ENCODE data around the gene DALRD3. TPM values are rescaled to one million over a fixed set of nuclear protein-coding genes. Genes with fewer than 3 reads are reported as not detected.
A peak's percentile ranks its signal among the peaks of the same experiment; 100 is the strongest.

The DALRD3 gene
- total RNA-seq, 1 donor from 2014 or later, result 28.2 TPM

DNA sequence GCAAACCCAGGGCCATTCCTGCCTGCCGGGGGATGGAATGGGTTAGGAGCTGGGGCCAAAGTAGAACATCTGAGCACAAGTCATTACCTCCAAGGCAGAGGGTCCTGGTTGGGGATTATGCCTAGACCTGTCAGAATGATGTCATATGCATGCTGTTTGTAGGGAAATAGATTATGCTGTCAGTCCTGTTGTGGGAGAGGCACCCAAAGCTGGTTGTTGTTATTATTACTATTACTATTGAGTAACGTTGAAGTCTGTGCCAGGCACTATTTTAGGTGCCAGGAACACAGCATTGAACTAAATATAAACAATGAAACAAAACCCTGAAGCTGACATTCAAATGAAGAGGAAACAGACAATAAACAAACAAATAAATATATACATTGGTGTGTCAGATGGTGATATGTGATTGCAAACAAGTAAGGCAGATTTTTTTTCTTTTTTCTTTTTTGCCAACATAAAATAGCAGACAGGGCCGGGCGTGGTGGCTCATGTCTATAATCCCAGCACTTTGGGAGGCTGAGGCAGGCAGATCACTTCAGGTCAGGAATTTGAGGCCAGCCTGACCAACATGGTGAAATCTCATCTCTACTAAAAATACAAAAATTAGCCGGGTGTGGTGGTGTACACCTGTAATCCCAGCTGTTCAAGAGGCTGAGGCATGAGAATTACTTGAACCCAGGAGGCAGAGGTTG, 26.4 kb downstream of the DALRD3 start:
- Mint-ChIP-seq H3K4me1 (peaks cover 31% of the 10 kb centered on the region), H3K36me3 (ENCODE audit: low read depth) (peaks cover 2% of the 10 kb centered on the region), H3K27ac (ENCODE audit: unreplicated experiment) (no peak overlapping the region), H3K4me3 (peak overlapping the region; percentile 95), H3K9me3 (no peaks in the 10 kb centered on the region), H3K27me3 (ENCODE audit: low read depth) (no peaks in the 10 kb centered on the region)
- TF ChIP-seq, protein P1, sequence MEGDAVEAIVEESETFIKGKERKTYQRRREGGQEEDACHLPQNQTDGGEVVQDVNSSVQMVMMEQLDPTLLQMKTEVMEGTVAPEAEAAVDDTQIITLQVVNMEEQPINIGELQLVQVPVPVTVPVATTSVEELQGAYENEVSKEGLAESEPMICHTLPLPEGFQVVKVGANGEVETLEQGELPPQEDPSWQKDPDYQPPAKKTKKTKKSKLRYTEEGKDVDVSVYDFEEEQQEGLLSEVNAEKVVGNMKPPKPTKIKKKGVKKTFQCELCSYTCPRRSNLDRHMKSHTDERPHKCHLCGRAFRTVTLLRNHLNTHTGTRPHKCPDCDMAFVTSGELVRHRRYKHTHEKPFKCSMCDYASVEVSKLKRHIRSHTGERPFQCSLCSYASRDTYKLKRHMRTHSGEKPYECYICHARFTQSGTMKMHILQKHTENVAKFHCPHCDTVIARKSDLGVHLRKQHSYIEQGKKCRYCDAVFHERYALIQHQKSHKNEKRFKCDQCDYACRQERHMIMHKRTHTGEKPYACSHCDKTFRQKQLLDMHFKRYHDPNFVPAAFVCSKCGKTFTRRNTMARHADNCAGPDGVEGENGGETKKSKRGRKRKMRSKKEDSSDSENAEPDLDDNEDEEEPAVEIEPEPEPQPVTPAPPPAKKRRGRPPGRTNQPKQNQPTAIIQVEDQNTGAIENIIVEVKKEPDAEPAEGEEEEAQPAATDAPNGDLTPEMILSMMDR (conservative IDR thresholded peaks at IDR 0.05), result no peak
- no peak for DNase-seq (ENCODE audit: low read depth, low spot score)

GRCh38 chr3:48990636-48991469, 27.5 kb downstream of the DALRD3 start:
- Mint-ChIP-seq H3K27me3 (ENCODE audit: low read depth) (no peaks in the 10 kb centered on the region), H3K36me3 (ENCODE audit: low read depth) (peaks cover 2% of the 10 kb centered on the region), H3K4me1 (peaks cover 31% of the 10 kb centered on the region), H3K9me3 (no peaks in the 10 kb centered on the region), H3K4me3 (peak overlapping the region; percentile 95), H3K27ac (ENCODE audit: unreplicated experiment) (peak overlapping the region; percentile 92)
- no peak for DNase-seq (ENCODE audit: low read depth, low spot score)
- TF ChIP-seq, protein P1 (conservative IDR thresholded peaks at IDR 0.05), result no peak

- Mint-ChIP-seq H3K27ac (ENCODE audit: unreplicated experiment) (peak within 1 kb of the TSS; percentile 98), H3K4me3 (peak within 1 kb of the TSS; percentile 95), H3K4me1 (peaks cover 31% of the 10 kb centered on the region), H3K9me3 (no peaks in the 10 kb centered on the region), H3K36me3 (ENCODE audit: low read depth) (peaks cover under 1% of the 10 kb centered on the region), H3K27me3 (ENCODE audit: low read depth) (no peaks in the 10 kb centered on the region)
- DNase-seq (ENCODE audit: low read depth, low spot score), result peak; percentile 63
- TF ChIP-seq, protein P1 (conservative IDR thresholded peaks at IDR 0.05), result peak; percentile 39
Measured at GRCh38 chr3:48989796-48990635, 28.4 kb downstream of the DALRD3 start, which contains the start of gene P4HTM. P4HTM (plus strand) TSS chr3:48990241; CDS start chr3:48990257, 16 bp downstream.

DNA sequence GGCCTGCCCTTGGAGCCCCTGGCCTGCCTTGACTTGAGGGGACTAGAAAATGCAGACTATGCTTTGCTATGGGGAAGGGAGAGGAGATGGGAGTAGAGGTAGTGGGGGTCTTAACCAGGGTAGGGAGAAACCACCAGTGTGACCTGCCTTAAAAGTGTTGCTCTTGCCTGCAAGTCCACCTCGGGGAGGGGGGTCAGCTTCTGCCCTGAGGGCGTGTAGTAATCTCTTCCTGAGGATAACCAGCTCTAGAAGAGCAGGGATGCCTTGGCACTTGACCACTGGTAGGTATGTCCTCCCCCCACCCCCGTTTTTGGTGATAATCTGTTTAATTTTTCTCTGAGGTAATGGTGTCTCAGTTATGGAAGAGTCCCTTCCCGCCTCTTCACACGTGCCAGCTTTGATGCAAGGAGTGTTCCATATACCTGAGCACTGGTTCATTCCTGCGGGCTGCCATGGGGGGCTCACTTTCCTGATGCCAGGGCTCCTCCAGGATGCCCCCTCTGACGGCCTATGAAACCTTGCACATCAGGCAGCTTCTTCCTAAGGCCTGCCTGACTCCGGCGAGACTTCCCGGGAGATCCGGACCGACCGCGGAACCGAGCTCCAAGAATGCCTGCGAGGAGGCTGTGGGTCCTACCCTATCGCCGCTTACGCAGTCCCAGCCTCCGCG, 29.1 kb downstream of the DALRD3 start:
- Mint-ChIP-seq H3K27ac (ENCODE audit: unreplicated experiment) (peak overlapping the region; percentile 98), H3K36me3 (ENCODE audit: low read depth) (no peaks in the 10 kb centered on the region), H3K4me1 (peaks cover 31% of the 10 kb centered on the region), H3K4me3 (peak overlapping the region; percentile 95), H3K9me3 (no peaks in the 10 kb centered on the region), H3K27me3 (ENCODE audit: low read depth) (no peaks in the 10 kb centered on the region)
- TF ChIP-seq, protein P1 (conservative IDR thresholded peaks at IDR 0.05), result no peak
- no peak for DNase-seq (ENCODE audit: low read depth, low spot score)
